GM20000 (cell line): ENCODE measurements around the gene FMN2.

ENCODE experiments used
- DNase-seq: peaks from one replicate; pipeline ENCODE4 v3.0.0; 2012; ENCODE audit warnings: low spot score
- CTCF ChIP-seq: IDR thresholded peaks from 2 replicates; pipeline ENCODE4 v1.5.1; 2012; ENCODE audit warnings: mild to moderate bottlenecking, control low read depth; ENCODE audit errors: extremely low read depth, missing control alignments

The FMN2 gene

GRCh38 chr1:240107058-240107684 lies 15.5 kb downstream of the FMN2 start:
- no peak for DNase-seq
- no peak for TF ChIP-seq CTCF

- no peak for DNase-seq
- TF ChIP-seq CTCF: no peak
Observed at GRCh38 chr1:240109130-240109529, 17.4 kb downstream of the FMN2 start.

- no peak for TF ChIP-seq CTCF
- no peak for DNase-seq
Observed at GRCh38 chr1:240109920-240110636, 18.4 kb downstream of the FMN2 start.

GRCh38 chr1:240111558-240111957 lies 19.9 kb downstream of the FMN2 start:
- no peak for DNase-seq

GRCh38 chr1:240114222-240114621 lies 22.5 kb downstream of the FMN2 start:
- no peak for DNase-seq
- no peak for TF ChIP-seq CTCF

More at GRCh38 chr1:240111558-240111957, 19.9 kb downstream of the FMN2 start:
- TF ChIP-seq CTCF: no peak

GRCh38 chr1:240115831-240116230 lies 24.1 kb downstream of the FMN2 start:
- DNase-seq: no peak
- no peak for TF ChIP-seq CTCF

- no peak for DNase-seq
Observed at GRCh38 chr1:240116831-240117769, 25.4 kb downstream of the FMN2 start.

More at GRCh38 chr1:240116831-240117769, 25.4 kb downstream of the FMN2 start:
- TF ChIP-seq CTCF: no peak
